Endodermal cell (in vitro differentiated cells): ENCODE data around the gene CRACR2B. TPM values are rescaled to one million over a fixed set of nuclear protein-coding genes. Genes with fewer than 3 reads are reported as not detected.

Experiments
- DNase-seq: peaks from one replicate; pipeline ENCODE4 v3.0.0-alpha.2; 2017
- H3K27ac ChIP-seq: 2 replicates; pipeline ENCODE4 v1.5.1; 2013; ENCODE audit warnings: mild to moderate bottlenecking, low read depth, low read length, moderate library complexity
- H3K27me3 ChIP-seq: 2 replicates; pipeline ENCODE4 v1.6.1; 2013; ENCODE audit warnings: mild to moderate bottlenecking, low read length, moderate library complexity; ENCODE audit not compliant: insufficient read depth, control insufficient read depth, poor library complexity, severe bottlenecking
- H3K36me3 ChIP-seq: 2 replicates; pipeline ENCODE4 v1.7.0; 2013; ENCODE audit warnings: mild to moderate bottlenecking, low read length, moderate library complexity; ENCODE audit not compliant: control insufficient read depth, insufficient read depth
- H3K4me1 ChIP-seq: one replicate; pipeline ENCODE4 v1.7.0; 2013; ENCODE audit warnings: low read length; ENCODE audit not compliant: control insufficient read depth, insufficient read depth
- H3K4me3 ChIP-seq: 2 replicates; pipeline ENCODE4 v1.5.1; 2013; ENCODE audit warnings: mild to moderate bottlenecking, low read length, moderate library complexity
- H3K9ac ChIP-seq: 2 replicates; pipeline ENCODE4 v1.6.1; 2013; ENCODE audit warnings: mild to moderate bottlenecking, low read length, moderate library complexity; ENCODE audit not compliant: poor library complexity, severe bottlenecking; ENCODE audit errors: extremely low read depth
- H3K9me3 ChIP-seq: 2 replicates; pipeline ENCODE4 v1.6.1; 2013; ENCODE audit warnings: mild to moderate bottlenecking, low read length, moderate library complexity; ENCODE audit not compliant: control insufficient read depth
- H3K27ac Mint-ChIP-seq: 2 replicates; pipeline ENCODE4 v1.8.0; 2020; ENCODE audit warnings: mixed read lengths
- H3K27me3 Mint-ChIP-seq: 2 replicates; pipeline ENCODE4 v1.8.0; 2021; ENCODE audit warnings: mild to moderate bottlenecking, mixed read lengths; ENCODE audit not compliant: insufficient read depth
- H3K36me3 Mint-ChIP-seq: 2 replicates; pipeline ENCODE4 v1.8.0; 2020; ENCODE audit warnings: low read depth, mixed read lengths
- H3K4me1 Mint-ChIP-seq: 2 replicates; pipeline ENCODE4 v1.8.0; 2020; ENCODE audit warnings: mixed read lengths
- H3K4me3 Mint-ChIP-seq: 2 replicates; pipeline ENCODE4 v1.8.0; 2020; ENCODE audit warnings: mild to moderate bottlenecking, moderate library complexity, mixed read lengths
- H3K9me3 Mint-ChIP-seq: 2 replicates; pipeline ENCODE4 v1.8.0; 2020; ENCODE audit warnings: mild to moderate bottlenecking, mixed read lengths
- CTCF ChIP-seq: fragments of 200-600 bp; sonication (generic); conservative IDR thresholded peaks from 2 replicates; pipeline ENCODE4 v1.5.0; 2021; ENCODE audit warnings: antibody characterized with exemption, mild to moderate bottlenecking
- WGBS, 2 experiments: methylation state at CpG; one replicate each; pipeline versions ENCODE4 v1.1.5 to v1.1.7; 2013; ENCODE audit warnings: missing lambda C conversion rate in 2 of 2, mixed read lengths in 1 of 2; ENCODE audit not compliant: insufficient coverage in 1 of 2, insufficient read length in 1 of 2; 5-methylcytosine and 5-hydroxymethylcytosine counted together
- total RNA-seq, 2 donors: library from RNA; stranded (reverse); fragmentation: NEBNext Ultra II Directional in 1 of 2; extraction: Animal tissue kit (Norgen Biotek cat#: 25700) in 1 of 2; gene quantifications; 2 replicates in 1 of 2; 3 replicates in 1 of 2; pipeline ENCODE4 v1.2.1, GENCODE V29; 2021

Gene CRACR2B
- total RNA-seq, 2 donors from 2014 or later, result 22.3 to 28.1 TPM

GRCh38 chr11:829176-829846 is 1.6 kb downstream of the CRACR2B start:
- 14 to 25% methylated on average over 9 to 39 of the region's 40 CpGs for WGBS, 2 experiments
- Mint-ChIP-seq H3K4me3 (peak overlapping the region; percentile 59), H3K27me3 (peaks cover 50% of the 10 kb centered on the region), H3K27ac (no peak overlapping the region), H3K9me3 (no peaks in the 10 kb centered on the region), H3K4me1 (peaks cover 24% of the 10 kb centered on the region), H3K36me3 (peaks cover 7% of the 10 kb centered on the region)
- no peak for TF ChIP-seq CTCF
- Histone ChIP-seq H3K4me1 (peaks cover 18% of the 10 kb centered on the region), H3K27ac (no peak overlapping the region), H3K4me3 (peak overlapping the region; percentile 66), H3K9ac (no peak overlapping the region), H3K9me3 (no peaks in the 10 kb centered on the region), H3K36me3 (no peaks in the 10 kb centered on the region), H3K27me3 (peaks cover 66% of the 10 kb centered on the region)
- peak; percentile 76 for DNase-seq

- Histone ChIP-seq H3K4me1 (peaks cover 20% of the 10 kb centered on the region), H3K36me3 (no peaks in the 10 kb centered on the region), H3K9ac (no peak overlapping the region), H3K4me3 (peak overlapping the region; percentile 66), H3K27me3 (peaks cover 66% of the 10 kb centered on the region), H3K27ac (no peak overlapping the region), H3K9me3 (no peaks in the 10 kb centered on the region)
- H3K27ac Mint-ChIP-seq, result no peak overlapping the region
- peak overlapping the region; percentile 59 for H3K4me3 Mint-ChIP-seq
- TF ChIP-seq CTCF, result no peak
- peaks cover 50% of the 10 kb centered on the region for H3K27me3 Mint-ChIP-seq
- no peak for DNase-seq
- 0 to 4% methylated on average over 17 to 39 of the region's 39 CpGs for WGBS, 2 experiments
- H3K36me3 Mint-ChIP-seq, result peaks cover 5% of the 10 kb centered on the region
- H3K9me3 Mint-ChIP-seq, result no peaks in the 10 kb centered on the region
- peaks cover 24% of the 10 kb centered on the region for H3K4me1 Mint-ChIP-seq
Observed at GRCh38 chr11:829847-830294, 2.2 kb downstream of the CRACR2B start.

GRCh38 chr11:830295-831117 is 2.8 kb downstream of the CRACR2B start:
- peak overlapping the region; percentile 59 for H3K4me3 Mint-ChIP-seq
- H3K27me3 ChIP-seq, result peaks cover 61% of the 10 kb centered on the region
- H3K27ac ChIP-seq, result no peak overlapping the region
- peak; percentile 96 for DNase-seq
- no peaks in the 10 kb centered on the region for H3K9me3 ChIP-seq
- no peaks in the 10 kb centered on the region for H3K36me3 ChIP-seq
- peaks cover 20% of the 10 kb centered on the region for H3K4me1 ChIP-seq
- H3K4me1 Mint-ChIP-seq, result peaks cover 24% of the 10 kb centered on the region
- no peak overlapping the region for H3K9ac ChIP-seq
- peaks cover 50% of the 10 kb centered on the region for H3K27me3 Mint-ChIP-seq
- H3K9me3 Mint-ChIP-seq, result no peaks in the 10 kb centered on the region
- H3K36me3 Mint-ChIP-seq, result no peaks in the 10 kb centered on the region
- H3K4me3 ChIP-seq, result peak overlapping the region; percentile 56
- no peak for TF ChIP-seq CTCF
- WGBS, 2 experiments, result 0 to 3% methylated on average over 2 to 78 of the region's 78 CpGs
- no peak overlapping the region for H3K27ac Mint-ChIP-seq
